ENCODE measurements around the gene PRM1. TPM values are rescaled to one million over a fixed set of nuclear protein-coding genes. Genes with fewer than 3 reads are reported as not detected.

Gene PRM1
- total and polyA plus RNA-seq, 2 of the 13 experiments (the other 11 are each of a cell fraction or from before 2014, with no cell fraction given), result not detected

GRCh38 chr16:11259655-11260595 is 21.2 kb downstream of the PRM1 start (continued):
- TF ChIP-seq STAT6 (CRISPR knock-in tag; IDR thresholded peaks at IDR 0.05; ENCODE audit: borderline replicate concordance) (peak; percentile 20; the same call in 1 of the 2 replicates), ZNF841 (CRISPR knock-in tag; IDR thresholded peaks at IDR 0.05; ENCODE audit: borderline replicate concordance) (no peak), MZF1 (CRISPR knock-in tag; IDR thresholded peaks at IDR 0.05; ENCODE audit: borderline replicate concordance) (no peak), RERE (CRISPR knock-in tag; IDR thresholded peaks at IDR 0.05; ENCODE audit: low read depth) (no peak), SMAD9 (CRISPR knock-in tag; IDR thresholded peaks at IDR 0.05) (0 out of 2 replicates have a peak, but pooled peaks have one; percentile 70), SP4 (CRISPR knock-in tag; IDR thresholded peaks at IDR 0.05) (peak; percentile 47; the same call in 1 of the 2 replicates), ZNF256 (CRISPR knock-in tag; conservative IDR thresholded peaks at IDR 0.05) (no peak), HNF4A (CRISPR knock-in tag; IDR thresholded peaks at IDR 0.05) (peak; percentile 68), ATF7 (IDR thresholded peaks at IDR 0.05) (no peak), ATF7 (CRISPR knock-in tag; IDR thresholded peaks at IDR 0.05) (no peak), RBFOX2 (IDR thresholded peaks at IDR 0.05; ENCODE audit: low read depth, low read length) (no peak), HIVEP1 (CRISPR knock-in tag; IDR thresholded peaks at IDR 0.05) (peak; percentile 27; the same call in 1 of the 2 replicates), ZBTB38 (CRISPR knock-in tag; IDR thresholded peaks at IDR 0.05) (peak; percentile 58; the same call in 1 of the 2 replicates), GATA4 (IDR thresholded peaks at IDR 0.05; ENCODE audit: borderline replicate concordance, low read depth) (no peak)
